IPS DF 19.7 (cell line): ENCODE results near the gene UCHL5.
A peak's percentile ranks its signal among the peaks of the same experiment; 100 is the strongest.

Source experiments
- DNase-seq: peaks from one replicate; pipeline ENCODE4 v3.0.0-alpha.2; 2013; ENCODE audit warnings: low read depth, low spot score

UCHL5 gene, protein sequence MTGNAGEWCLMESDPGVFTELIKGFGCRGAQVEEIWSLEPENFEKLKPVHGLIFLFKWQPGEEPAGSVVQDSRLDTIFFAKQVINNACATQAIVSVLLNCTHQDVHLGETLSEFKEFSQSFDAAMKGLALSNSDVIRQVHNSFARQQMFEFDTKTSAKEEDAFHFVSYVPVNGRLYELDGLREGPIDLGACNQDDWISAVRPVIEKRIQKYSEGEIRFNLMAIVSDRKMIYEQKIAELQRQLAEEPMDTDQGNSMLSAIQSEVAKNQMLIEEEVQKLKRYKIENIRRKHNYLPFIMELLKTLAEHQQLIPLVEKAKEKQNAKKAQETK

DNA sequence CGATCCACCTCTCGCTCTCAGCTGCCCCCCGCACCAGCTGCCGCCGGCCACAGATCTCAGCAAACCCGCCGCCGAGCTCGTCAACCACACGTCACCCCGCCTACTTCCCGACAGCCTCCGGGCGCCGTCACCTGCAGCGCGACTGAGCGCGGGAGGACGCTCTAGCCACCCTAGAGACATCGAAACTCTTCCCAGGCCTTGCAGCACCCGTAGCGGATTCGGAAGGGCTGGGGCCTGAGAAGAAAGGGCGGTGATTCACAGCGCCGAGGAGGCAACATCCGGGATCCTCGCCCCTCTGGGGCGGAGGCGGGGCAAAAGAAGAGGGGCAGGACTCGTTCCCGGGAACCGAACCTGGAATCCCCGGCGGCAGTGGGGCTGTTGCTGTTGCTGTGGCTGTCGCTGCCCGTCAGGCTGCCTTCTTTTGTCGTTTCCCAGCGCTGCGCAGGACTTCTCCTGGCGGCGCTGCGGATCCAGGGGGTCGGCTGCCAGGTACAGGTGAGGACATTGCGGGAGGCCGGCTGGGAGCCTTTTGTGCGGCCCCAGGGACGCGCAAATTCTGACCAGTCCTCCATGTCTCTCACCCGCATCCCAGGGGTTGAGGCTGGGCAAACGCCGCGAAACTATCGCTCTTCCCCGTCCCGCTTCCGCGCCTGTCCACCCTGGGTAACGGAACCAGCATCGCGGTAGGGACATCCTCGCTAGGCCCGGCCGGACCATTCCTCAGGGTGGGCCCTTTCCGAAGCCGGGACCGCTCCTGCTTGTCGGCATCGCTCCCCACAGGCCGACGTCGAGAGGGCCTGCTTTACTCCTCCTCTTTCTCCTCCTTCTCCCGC, at the start of gene UCHL5, which contains the start of gene RO60:
TSS of gene UCHL5 (minus strand) at position 79 of the 833 bp plus-strand sequence. CDS start 100 bp downstream, outside the sequence.
TSS of gene RO60 (plus strand) at position 331 of the 833 bp plus-strand sequence. CDS start 9,443 bp downstream, outside the sequence.
- peak; percentile 93 for DNase-seq

DNA sequence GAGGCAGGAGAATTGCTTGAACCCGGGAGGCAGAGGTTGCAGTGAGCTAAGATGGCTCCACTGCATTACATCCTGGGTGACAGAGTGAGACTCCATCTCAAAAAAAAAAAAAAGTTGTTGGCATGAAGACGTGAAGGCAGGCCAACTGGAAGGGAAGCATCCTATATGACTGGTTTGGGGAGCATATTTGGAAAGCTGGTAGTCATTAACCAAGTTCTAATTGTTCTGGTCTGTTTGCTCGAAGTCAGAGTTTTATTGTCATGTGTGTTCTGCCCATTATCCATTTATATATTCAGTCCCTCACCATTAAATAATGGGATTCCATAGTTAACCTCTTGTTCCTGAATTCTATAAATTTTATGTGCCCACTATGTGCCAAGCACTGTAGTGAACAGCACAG, 49.3 kb upstream of the UCHL5 start:
- DNase-seq: no peak

DNA sequence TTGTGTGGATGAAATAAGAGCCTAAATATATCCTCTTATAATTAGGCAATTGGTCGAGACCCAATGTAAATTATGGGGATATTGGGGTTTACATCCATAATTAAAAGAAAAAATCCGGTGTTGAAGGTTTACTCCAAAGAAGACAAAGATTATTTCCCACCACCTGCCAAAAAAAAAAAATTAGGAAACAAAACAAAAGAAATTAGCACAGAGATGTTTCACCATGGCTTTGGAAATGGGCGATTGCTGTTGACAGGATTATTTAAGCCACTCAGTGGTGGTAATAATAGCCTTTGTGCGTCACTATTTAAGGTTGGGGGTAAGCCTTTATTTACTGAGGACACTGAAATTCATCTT, 46.6 kb upstream of the UCHL5 start:
- DNase-seq: no peak

DNA sequence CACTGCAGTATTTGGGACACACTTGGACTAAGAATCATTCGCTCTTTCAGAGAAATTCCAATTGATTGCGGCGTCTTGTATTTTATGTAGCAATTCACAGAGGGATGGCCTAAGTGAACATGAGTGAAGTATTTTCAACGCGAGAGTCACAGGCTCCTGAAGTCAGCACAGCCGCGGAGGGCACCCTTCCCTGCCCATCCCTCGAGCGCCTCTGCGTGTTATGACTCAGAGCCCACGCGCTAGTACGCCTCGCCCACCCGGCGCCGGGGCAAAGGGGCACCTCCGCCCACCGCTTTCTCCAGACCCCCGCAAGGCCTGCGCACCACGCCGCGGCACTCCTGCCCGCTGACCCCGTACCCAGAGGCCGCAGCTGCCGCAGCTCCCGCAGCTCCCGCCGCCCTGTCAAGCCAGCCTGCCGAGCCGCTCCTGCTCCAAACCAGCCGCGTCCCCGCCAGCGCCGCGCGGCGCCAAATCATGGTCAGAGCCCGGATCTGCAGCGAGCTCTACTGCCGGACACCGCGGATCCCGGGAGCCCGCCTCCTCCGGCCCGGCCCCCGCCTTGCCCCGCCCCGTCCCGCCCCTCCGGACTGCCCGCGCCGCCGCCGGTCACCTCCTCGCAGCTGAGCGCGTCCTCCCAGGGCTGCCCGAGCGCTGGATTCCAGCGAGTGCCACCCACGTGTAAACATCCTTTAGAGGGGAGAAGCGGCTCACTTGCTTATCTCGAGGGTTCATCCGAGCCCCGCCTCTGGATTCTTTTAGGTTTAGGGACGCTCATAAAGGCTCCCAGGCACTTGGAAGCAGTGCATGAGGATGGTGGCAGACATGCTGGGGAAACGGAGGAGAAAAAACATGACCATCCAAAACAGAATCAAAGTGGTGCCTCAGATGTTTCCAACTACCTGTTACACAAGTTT, 46.0 kb upstream of the UCHL5 start, which contains the start of gene GLRX2:
TSS of gene GLRX2 (minus strand) at position 508 of the 914 bp plus-strand sequence. CDS start at position 476, 32 bp downstream.
- no peak for DNase-seq

DNA sequence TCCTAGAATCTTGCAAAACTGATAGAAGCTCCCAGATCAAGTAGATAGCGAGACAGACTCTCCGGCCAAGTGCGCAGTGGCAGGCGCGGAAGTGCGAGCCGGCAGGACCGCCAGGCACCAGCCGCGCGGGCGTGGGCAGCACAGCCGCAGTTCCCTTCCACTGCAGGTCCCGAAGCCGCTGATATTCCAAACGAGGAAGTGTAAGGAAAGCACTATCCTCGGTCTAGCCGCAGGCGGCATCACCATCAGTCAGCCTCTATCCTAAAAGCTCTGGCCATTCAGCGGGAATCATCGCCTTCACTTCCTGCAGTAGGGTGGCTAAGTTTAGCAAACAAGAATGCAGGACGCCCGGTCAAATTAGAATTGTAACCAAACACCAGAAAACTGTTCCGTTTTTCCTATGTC, 45.3 kb upstream of the UCHL5 start:
- no peak for DNase-seq

DNA sequence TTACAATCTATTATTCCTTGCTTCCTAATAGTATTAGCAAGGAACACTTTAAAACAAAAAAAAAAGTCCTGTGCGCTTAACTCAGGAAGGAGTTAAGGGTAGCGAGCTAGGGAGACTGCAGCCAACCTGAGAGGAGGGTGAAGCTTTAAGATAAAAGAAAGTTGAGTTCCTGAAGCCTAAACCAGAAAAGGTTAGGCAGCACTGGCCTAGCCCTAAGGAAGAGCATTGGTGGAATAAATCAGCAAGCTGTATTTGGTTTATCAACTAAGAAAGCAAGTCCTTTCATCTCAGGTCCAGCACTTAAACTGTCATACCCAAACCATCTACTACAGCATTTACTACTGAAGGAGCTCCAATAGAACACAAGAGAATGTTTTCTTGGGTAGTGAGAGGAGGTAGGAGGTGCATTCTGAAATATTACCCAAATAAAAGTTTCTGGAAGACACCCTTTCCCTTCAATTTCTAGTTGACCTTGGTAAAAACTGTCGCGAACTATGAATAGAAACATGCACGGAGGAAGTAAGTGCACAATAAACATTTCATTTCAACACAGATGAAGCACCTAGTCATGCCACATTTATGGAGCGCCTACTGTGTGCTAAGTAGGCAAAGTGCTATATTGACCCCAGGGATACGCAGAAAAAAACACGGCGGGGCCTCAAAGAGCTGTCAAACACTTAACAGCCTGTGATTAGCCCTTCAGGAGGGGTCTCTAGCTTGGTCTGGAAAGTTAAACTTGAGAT, 44.8 kb upstream of the UCHL5 start:
- no peak for DNase-seq

DNA sequence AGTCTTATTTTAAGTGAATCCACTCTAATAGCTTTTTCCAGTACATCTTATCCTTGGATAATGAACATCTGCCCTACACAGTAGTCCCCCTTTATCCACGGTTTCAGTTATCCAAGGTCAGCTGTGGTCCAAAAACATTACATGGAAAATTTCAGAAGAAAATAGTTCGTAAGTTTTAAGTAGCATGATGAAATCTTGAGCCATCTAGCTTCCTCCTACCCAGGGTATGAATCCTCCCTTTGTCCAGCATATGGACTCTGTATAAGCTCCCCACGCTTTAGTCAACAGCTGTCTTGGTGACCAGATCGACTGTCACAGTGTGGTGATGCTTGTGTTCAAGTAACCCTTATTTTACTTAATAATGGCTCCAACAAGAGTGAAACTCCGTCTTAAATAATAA, 43.5 kb upstream of the UCHL5 start:
- DNase-seq: no peak

DNA sequence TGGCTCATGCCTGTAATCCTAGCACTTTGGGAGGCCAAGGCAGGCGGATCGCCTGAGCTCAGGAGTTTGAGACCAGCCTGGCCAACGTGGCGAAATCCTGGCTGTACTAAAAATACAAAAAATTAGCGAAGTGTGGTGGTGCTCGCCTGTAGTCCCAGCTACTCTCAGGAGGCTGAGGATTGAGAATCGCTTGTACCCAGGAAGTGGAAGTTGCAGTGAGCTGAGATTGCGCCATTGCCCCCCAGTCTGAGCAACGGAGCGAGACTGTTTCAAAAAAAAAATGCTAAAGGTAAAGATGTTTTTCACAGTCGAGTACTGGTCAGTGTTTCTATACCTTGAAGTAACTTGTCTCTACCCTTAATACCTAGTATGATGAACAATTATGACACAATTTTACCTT, 35.0 kb upstream of the UCHL5 start:
- DNase-seq: no peak

DNA sequence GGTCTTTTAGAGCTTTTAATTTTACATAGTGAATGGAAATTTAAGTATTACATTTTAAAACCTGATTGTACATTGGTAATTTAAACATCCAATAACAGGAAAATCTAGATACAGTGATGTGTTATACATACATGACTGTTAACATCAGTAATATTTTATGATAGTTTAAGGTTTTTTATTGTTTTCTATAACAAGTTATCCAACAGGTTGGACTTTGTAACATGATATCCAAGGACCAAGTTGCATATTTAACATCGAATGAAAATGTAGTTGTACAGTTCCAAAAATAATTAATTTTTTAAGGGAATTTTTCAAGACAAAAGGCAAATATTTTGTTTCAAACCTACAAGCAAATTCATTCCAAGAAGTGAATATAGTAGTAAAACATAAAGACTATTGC, 31.7 kb upstream of the UCHL5 start:
- no peak for DNase-seq

DNA sequence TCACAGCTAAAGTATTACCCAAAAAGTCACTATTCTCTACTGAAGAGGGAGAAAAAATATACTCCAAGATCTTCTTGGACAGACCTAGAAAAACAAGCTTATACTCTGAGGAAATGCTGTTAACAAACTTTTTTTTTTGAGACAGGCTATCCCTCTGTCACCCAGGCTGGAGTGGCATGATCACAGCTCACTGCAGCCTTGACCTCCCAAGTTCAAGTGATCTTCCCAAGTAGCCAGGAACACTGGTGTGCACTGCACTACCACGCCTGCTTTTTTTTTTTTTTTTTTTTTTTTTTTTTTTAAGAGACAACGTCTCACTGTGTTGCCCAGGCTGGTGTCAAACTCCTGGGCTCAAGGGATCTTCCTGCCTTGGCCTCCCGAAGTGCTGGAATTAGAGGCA, 28.7 kb upstream of the UCHL5 start:
- no peak for DNase-seq

DNA sequence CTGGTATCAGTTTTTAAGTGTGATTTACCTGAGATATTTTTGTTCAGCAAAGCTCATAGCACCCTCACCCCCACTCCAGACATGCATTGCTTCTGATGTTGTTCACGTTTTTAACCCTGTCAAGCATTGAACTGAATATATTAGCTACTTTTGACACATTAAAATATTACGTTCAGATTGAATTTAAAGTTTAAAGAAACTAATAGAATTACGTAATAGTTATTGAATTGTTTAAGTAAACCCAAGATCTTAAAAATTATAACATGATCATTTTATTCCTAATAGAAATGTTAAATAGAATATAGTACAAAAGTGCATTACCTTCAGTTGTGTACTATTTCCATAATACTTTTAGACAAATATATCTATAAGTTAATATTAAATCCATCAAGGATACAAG, 27.2 kb upstream of the UCHL5 start:
- DNase-seq: no peak

DNA sequence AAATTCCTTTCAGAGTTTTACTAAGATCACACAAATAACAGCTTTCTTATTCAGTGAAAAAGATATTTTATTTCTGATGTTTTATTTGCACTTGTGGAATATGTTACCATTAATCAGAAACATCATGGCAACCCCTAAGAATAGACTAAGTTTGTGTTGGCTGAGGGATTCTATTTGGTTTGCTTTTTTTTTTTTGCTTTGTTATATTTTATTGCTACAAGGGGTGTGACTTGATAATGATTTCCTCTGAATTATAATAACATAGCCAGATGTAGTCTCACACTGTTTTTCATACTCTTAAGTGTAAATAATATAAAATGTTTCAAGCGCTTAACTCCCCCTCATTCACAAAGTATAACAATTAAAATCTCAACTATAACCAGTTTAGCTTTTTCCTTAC, 26.1 kb upstream of the UCHL5 start:
- DNase-seq: no peak

DNA sequence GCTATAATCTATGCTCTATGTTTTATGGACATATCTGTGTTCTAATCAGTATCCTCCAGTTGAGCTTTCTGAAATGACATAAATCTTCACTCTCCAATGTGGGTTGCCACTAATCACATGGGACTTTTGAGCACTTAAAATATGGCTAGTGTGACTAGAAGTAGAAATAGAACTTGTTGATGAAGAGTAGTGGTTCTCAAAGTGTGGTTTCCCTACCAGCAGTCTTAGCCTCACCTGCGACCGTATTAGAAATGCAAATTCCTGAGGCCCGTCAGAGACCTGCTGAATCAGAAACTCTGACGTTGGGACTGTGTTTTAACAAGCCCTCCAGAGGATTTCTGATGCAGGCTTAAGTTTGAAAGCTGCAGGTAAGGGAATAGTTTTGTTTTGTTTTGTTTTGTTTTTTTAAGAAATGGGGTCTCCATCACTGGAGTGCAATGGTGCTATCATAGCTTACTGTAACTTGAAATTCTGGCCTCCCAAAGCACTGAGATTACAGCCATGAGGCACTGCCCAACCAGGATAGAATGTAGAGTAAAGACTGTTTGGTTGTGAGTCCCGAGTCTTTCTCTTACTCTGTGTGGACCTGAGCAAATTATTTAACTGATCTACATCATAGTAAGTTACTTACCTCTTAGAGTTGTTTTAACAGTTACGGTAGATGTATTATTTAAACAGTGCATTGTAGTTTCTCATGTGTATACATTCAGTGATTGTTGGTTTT, 24.4 kb upstream of the UCHL5 start:
- DNase-seq: no peak

DNA sequence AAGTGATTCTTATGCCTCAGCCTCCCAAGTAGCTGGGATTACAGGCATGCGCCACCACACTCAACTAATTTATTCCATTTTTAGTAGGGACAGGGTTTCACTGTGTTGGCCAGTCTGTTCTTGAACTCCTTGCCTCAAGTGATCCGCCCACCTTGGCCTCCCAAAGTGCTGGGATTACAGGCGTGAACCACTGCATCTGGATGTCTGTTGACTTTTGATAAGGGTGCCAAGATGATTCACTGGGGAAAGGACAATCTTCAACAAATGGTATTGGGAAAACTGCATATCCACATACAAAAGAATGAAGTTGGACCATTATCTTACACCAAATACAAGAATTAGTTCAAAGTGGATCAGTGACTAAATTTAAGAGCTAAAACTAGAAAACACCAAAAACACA, 20.0 kb upstream of the UCHL5 start:
- no peak for DNase-seq

DNA sequence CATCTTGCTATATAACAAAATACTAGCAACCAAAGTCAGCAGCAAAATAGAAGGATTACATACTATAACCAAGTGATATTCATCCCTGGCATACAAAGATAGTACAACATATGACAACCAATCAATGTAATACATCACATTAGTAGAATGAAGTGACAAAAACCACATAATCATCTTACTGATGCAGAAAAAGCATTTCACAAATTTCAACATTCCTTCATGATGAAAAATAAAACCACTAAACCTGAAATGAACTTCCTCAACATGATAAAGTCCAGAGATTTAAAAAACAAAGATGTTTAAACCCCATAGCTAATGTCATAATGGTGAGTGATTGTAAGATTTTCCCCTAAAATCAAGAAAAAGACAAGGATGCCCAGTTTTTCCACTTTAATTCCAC, 18.8 kb upstream of the UCHL5 start:
- no peak for DNase-seq

DNA sequence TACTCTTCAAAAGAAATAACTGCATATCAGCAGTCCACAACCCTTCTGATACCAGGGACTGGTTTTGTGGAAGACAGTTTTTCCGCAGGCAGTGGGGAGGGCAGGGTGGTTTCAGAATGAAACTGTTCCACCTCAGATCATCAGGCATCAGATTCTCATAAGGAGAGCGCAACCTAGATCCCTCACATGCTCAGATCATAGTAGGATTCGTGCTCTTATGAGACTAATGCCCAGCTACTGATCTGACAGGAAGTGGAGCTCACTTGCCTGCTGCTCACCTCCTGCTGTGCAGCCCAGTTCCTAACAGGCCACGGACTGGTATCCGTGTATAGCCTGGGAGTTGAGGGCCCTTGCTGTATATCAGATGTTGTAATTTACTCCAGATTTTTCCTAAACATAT, 11.8 kb upstream of the UCHL5 start:
- no peak for DNase-seq

DNA sequence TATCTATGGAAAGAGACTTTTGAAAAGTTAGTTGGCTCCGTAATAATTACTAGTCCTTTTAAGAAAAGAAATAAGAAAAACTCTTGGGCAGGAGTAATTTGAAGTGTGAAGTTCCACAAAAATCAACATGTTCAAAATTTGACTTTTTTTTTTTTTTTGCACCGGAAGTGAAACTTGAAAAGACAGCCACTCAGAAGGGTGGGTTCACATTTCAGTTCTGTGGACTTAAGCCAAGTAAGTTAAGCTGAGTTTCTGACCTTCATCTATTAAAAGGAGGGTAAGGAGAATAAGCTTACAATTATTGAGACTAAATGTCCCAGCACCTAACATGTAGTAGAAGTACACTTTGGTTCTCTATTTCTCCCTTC, 11.2 kb upstream of the UCHL5 start:
- no peak for DNase-seq

DNA sequence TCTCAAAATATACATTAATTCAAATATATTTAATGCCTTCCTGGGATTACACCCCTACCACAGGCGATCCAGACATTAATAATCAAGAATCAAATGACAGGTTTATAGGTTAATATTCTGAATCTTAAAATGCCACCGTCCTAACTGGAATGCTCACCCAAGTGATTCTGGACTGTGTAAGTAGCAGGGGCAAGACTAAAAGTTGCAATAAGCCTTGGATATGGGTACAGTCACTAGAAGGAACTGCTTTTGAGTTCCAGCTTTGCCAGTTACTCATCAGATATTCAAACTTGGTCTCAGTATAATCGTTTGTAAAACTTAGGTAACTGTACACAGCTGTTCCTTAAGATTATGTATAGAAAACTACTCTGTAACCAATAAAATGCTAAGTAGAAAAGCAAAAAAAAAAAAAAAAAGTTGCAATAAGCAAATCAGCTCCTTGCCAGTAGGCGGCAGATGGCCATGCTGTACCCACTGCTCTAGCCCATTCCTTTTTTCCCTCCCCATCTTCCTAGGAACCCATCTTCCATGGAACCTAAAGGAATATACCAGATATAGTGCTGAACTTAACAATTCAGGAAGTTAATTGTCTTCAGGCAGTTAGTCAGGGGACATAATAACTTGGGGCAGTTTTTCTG, 10.7 kb upstream of the UCHL5 start:
- DNase-seq: no peak

DNA sequence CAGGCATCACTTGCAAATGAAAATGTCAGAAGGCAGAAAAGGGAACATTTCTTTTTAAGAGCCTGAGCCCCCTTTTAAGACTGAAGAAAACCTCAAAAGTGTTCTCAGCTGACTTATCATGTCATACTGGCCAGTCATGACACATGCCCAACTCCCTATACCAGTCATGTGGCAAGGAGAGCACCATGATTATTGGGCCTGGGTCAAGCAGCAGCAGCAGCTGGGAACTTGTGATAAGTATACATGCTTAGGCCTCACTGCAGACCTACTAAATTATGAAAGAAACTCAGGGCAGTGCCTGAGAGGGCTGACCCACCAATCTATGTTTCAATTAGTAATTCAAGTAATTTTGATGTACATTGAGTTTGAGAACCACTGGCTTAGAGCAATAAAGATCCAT, 8.9 kb upstream of the UCHL5 start:
- no peak for DNase-seq

DNA sequence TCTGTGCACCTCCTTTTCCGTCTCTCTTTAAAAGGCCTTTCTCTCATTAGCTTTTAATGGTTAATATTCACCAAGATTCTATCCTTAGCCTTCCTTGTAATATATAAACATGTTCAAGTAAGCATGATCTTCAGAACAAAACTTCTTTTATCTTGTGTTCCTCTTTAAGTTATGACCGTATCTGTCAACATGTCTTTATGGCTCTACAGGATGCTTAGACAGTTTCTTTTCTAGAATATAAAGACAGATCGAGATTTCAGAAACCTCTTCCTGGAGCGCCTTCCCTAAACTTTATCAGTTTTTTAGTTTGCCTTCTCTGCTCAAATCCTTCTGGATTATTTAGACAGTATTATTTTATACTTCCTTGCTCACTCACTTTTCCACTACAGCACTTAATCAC, 7.4 kb upstream of the UCHL5 start:
- no peak for DNase-seq
